H1 (cell line): ENCODE data around the gene SLC17A4. TPM values are rescaled to one million over a fixed set of nuclear protein-coding genes. Genes with fewer than 3 reads are reported as not detected.

Experiments
- CTCF ChIA-PET: fragments of 300-600 bp; sonication (Branson Sonifier 250); formaldehyde crosslinking; loops from one replicate; lab custom pipeline; 2021; ENCODE audit not compliant: partially characterized antibody; lab: Charles Lee
- POLR2A ChIA-PET: fragments of 300-600 bp; sonication (Branson Sonifier 250); formaldehyde crosslinking; loops from one replicate; lab custom pipeline; 2021; ENCODE audit warnings: inconsistent platforms; ENCODE audit not compliant: partially characterized antibody; lab: Charles Lee
- DNase-seq, 2 experiments: peaks; one replicate each; pipeline versions ENCODE4 v3.0.0 to v3.0.0-alpha.2; 2010 to 2022; ENCODE audit warnings: low spot score in 2 of 2, low read depth in 1 of 2, mixed read lengths in 1 of 2
- FAIRE-seq: peaks from 2 replicates; lab custom pipeline; 2011; peaks lifted over from hg19 to GRCh38; lab: Jason Lieb, UNC
- H2AFZ ChIP-seq: 2 replicates; pipeline ENCODE4 v1.8.1; 2012; ENCODE audit warnings: low read length, inconsistent platforms
- H2AK5ac ChIP-seq: 2 replicates; pipeline ENCODE4 v1.6.1; 2013; ENCODE audit warnings: low read depth, low read length
- H2BK120ac ChIP-seq: replicated peaks from 2 replicates; pipeline ENCODE3; 2013; ENCODE audit warnings: low read depth, low read length, inconsistent platforms
- H2BK12ac ChIP-seq: 2 replicates; pipeline ENCODE4 v1.6.1; 2013; ENCODE audit warnings: low read depth, low read length
- H2BK15ac ChIP-seq: 2 replicates; pipeline ENCODE4 v1.6.1; 2013; ENCODE audit warnings: low read length
- H2BK20ac ChIP-seq: 2 replicates; pipeline ENCODE4 v1.6.1; 2013; ENCODE audit warnings: low read length
- H2BK5ac ChIP-seq: 2 replicates; pipeline ENCODE4 v1.6.1; 2013; ENCODE audit warnings: low read depth, low read length
- H3K14ac ChIP-seq: 2 replicates; pipeline ENCODE4 v1.6.1; 2013; ENCODE audit warnings: inconsistent platforms; ENCODE audit not compliant: insufficient read length
- H3K18ac ChIP-seq: 2 replicates; pipeline ENCODE4 v1.6.1; 2013; ENCODE audit warnings: low read length; ENCODE audit errors: extremely low read depth
- H3K23ac ChIP-seq: 2 replicates; pipeline ENCODE4 v1.6.1; 2013; ENCODE audit warnings: inconsistent platforms; ENCODE audit not compliant: insufficient read length
- H3K23me2 ChIP-seq: 2 replicates; pipeline ENCODE4 v1.6.1; 2013; ENCODE audit warnings: low read depth, low read length
- H3K27ac ChIP-seq: 2 replicates; pipeline ENCODE4 v1.6.1; 2011; ENCODE audit warnings: low read depth, low read length, inconsistent platforms
- H3K27me3 ChIP-seq, 4 experiments: replicated peaks in 1 of 4; 1 replicate in 1 of 4; 2 replicates in 3 of 4; pipeline versions ENCODE4 v1.6.1 to v1.8.1; 2011 to 2013; ENCODE audit warnings: low read length in 3 of 4, mild to moderate bottlenecking in 3 of 4, inconsistent platforms in 2 of 4, mixed read lengths in 2 of 4, moderate library complexity in 1 of 4; ENCODE audit not compliant: control insufficient read depth in 3 of 4, insufficient read depth in 3 of 4; ENCODE audit errors: extremely low read depth in 1 of 4
- H3K36me3 ChIP-seq, 4 experiments: 2 replicates each; pipeline versions ENCODE4 v1.6.1 to v1.8.1; 2011 to 2013; ENCODE audit warnings: mild to moderate bottlenecking in 4 of 4, low read length in 3 of 4, moderate library complexity in 2 of 4, control low read depth in 1 of 4, inconsistent platforms in 1 of 4; ENCODE audit not compliant: insufficient read depth in 4 of 4, control insufficient read depth in 2 of 4
- H3K4ac ChIP-seq: replicated peaks from 2 replicates; pipeline ENCODE3; 2013; ENCODE audit warnings: low read length, low read depth, mixed read lengths, inconsistent platforms; ENCODE audit not compliant: insufficient read length
- H3K4me1 ChIP-seq, 4 experiments: replicated peaks in 1 of 4; 1 replicate in 1 of 4; 2 replicates in 3 of 4; pipeline versions ENCODE4 v1.6.1 to v1.8.1; 2011 to 2013; ENCODE audit warnings: low read length in 3 of 4, inconsistent platforms in 2 of 4, mixed read lengths in 1 of 4; ENCODE audit not compliant: insufficient read depth in 4 of 4, control insufficient read depth in 3 of 4
- H3K4me2 ChIP-seq, 2 experiments: 2 replicates each; pipeline versions ENCODE4 v1.6.1 to v1.8.1; 2011 to 2013; ENCODE audit warnings: low read depth in 2 of 2, low read length in 2 of 2, control low read depth in 1 of 2, inconsistent platforms in 1 of 2, mild to moderate bottlenecking in 1 of 2; ENCODE audit not compliant: insufficient read depth in 1 of 2
- H3K4me3 ChIP-seq, 4 experiments: fragments of 200-600, 300-600 bp in 1 of 4; sonication (generic), shearing (Covaris generic), sonication (Bioruptor Twin) in 1 of 4; 2 replicates each; pipeline versions ENCODE4 v1.5.1 to v1.8.1; 2011 to 2016; ENCODE audit warnings: low read length in 4 of 4, low read depth in 3 of 4, control low read depth in 2 of 4, inconsistent platforms in 2 of 4, mild to moderate bottlenecking in 2 of 4, mixed read lengths in 1 of 4, moderate library complexity in 1 of 4; ENCODE audit not compliant: insufficient read depth in 2 of 4; ENCODE audit errors: extremely low read depth in 1 of 4
- H3K56ac ChIP-seq: replicated peaks from 2 replicates; pipeline ENCODE3; 2013; ENCODE audit warnings: low read depth, mild to moderate bottlenecking, mixed read lengths, low read length, inconsistent platforms; ENCODE audit not compliant: insufficient read length
- H3K79me1 ChIP-seq: 2 replicates; pipeline ENCODE4 v1.6.1; 2013; ENCODE audit warnings: low read depth, low read length, control low read depth
- H3K79me2 ChIP-seq, 2 experiments: 2 replicates each; pipeline versions ENCODE4 v1.6.1 to v1.8.1; 2012 to 2013; ENCODE audit warnings: low read length in 2 of 2, mild to moderate bottlenecking in 2 of 2, inconsistent platforms in 1 of 2; ENCODE audit not compliant: insufficient read depth in 2 of 2, control insufficient read depth in 1 of 2
- H3K9ac ChIP-seq, 4 experiments: replicated peaks in 1 of 4; 1 replicate in 1 of 4; 2 replicates in 3 of 4; pipeline versions ENCODE4 v1.6.1 to v1.8.1; 2011 to 2013; ENCODE audit warnings: low read depth in 3 of 4, low read length in 3 of 4, control low read depth in 2 of 4, mild to moderate bottlenecking in 2 of 4, moderate library complexity in 2 of 4, inconsistent platforms in 1 of 4; ENCODE audit errors: extremely low read depth in 1 of 4
- H3K9me3 ChIP-seq, 2 experiments: 2 replicates each; pipeline versions ENCODE4 v1.6.1 to v1.8.1; 2012 to 2013; ENCODE audit warnings: mild to moderate bottlenecking in 2 of 2, moderate library complexity in 2 of 2, control low read depth in 1 of 2, inconsistent platforms in 1 of 2, low read depth in 1 of 2, low read length in 1 of 2, mixed read lengths in 1 of 2; ENCODE audit not compliant: insufficient read depth in 2 of 2
- H4K20me1 ChIP-seq, 2 experiments: replicated peaks in 1 of 2; 2 replicates each; pipeline versions ENCODE3 to v1.8.1; 2011 to 2013; ENCODE audit warnings: inconsistent platforms in 2 of 2, low read length in 2 of 2, mild to moderate bottlenecking in 1 of 2; ENCODE audit not compliant: insufficient read depth in 2 of 2, control insufficient read depth in 1 of 2
- H4K5ac ChIP-seq: 2 replicates; pipeline ENCODE4 v1.6.1; 2013; ENCODE audit warnings: low read length, low read depth, mixed read lengths, inconsistent platforms; ENCODE audit not compliant: insufficient read length
- H4K8ac ChIP-seq: 2 replicates; pipeline ENCODE4 v1.8.0; 2013; ENCODE audit warnings: mild to moderate bottlenecking, moderate library complexity, low read length, inconsistent platforms; ENCODE audit not compliant: insufficient read depth; ENCODE audit errors: extremely low read depth
- H4K91ac ChIP-seq: replicated peaks from 2 replicates; pipeline ENCODE3; 2013; ENCODE audit warnings: low read length, mixed read lengths, inconsistent platforms; ENCODE audit not compliant: insufficient read length
- CTBP2 ChIP-seq: IDR thresholded peaks from 2 replicates; pipeline ENCODE4 v1.7.0; 2011; ENCODE audit warnings: borderline replicate concordance, mild to moderate bottlenecking, moderate library complexity, mixed read lengths, low read length; ENCODE audit not compliant: insufficient read depth, insufficient read length
- CTCF ChIP-seq, 3 experiments: IDR thresholded peaks; 1 replicate in 2 of 3; 2 replicates in 1 of 3; pipeline versions ENCODE4 v1.5.1 to v1.6.1; 2011; ENCODE audit warnings: low read length in 3 of 3, mild to moderate bottlenecking in 3 of 3, inconsistent platforms in 2 of 3, low read depth in 1 of 3, moderate library complexity in 1 of 3; ENCODE audit not compliant: insufficient read depth in 1 of 3; ENCODE audit errors: control extremely low read depth in 1 of 3
- EP300 ChIP-seq, 2 experiments: IDR thresholded peaks; 1 replicate in 1 of 2; 2 replicates in 1 of 2; pipeline ENCODE4 v1.6.1; 2011 to 2012; ENCODE audit warnings: low read depth in 2 of 2, low read length in 2 of 2, mild to moderate bottlenecking in 2 of 2, borderline replicate concordance in 1 of 2, inconsistent platforms in 1 of 2, moderate library complexity in 1 of 2
- KDM1A ChIP-seq: fragments of 200-600, 300-600 bp; sonication (generic); IDR thresholded peaks from 2 replicates; pipeline ENCODE4 v1.7.1; 2016; ENCODE audit warnings: mild to moderate bottlenecking, low read length, borderline replicate concordance
- SP4 ChIP-seq: IDR thresholded peaks from 2 replicates; pipeline ENCODE4 v1.6.1; 2012; ENCODE audit warnings: low read length, inconsistent platforms
- WGBS, 2 experiments: shearing (Covaris generic) in 1 of 2; methylation state at CpG; one replicate each; pipeline versions ENCODE4 v1.1.6 to v1.1.7; 2013 to 2015; ENCODE audit warnings: low lambda C conversion rate in 2 of 2, mixed read lengths in 2 of 2, inconsistent platforms in 1 of 2, low coverage in 1 of 2, missing lambda C conversion rate in 1 of 2; ENCODE audit not compliant: insufficient replicate concordance in 2 of 2, insufficient coverage in 1 of 2, insufficient read length in 1 of 2; ENCODE audit errors: extremely low coverage in 1 of 2, missing lambda C conversion rate in 1 of 2; 5-methylcytosine and 5-hydroxymethylcytosine counted together
- polyA plus RNA-seq, 7 experiments: library from polyadenylated mRNA; depleted of rRNA in 3 of 7; stranded (reverse) in 5 of 7; unstranded in 2 of 7; fragments of >200 nt in 5 of 7; fragments of 200-250 nt in 2 of 7; gene quantifications; 1 replicate in 5 of 7; 2 replicates in 1 of 7; 4 replicates in 1 of 7; pipeline versions ENCODE4 v1.2.1 to v1.2.3, GENCODE V29; 2011 to 2013; ENCODE audit warnings: missing spikeins in 2 of 7, mixed read lengths in 2 of 7
- total RNA-seq: library from RNA; stranded (reverse); fragmentation: NEBNext Ultra II Directional; extraction: Animal tissue kit (Norgen Biotek cat#: 25700); gene quantifications from 2 replicates; pipeline ENCODE4 v1.2.1, GENCODE V29; 2021
- TF ChIP-seq, protein P1 (sequence below): IDR thresholded peaks from 2 replicates; pipeline ENCODE4 v1.6.1; 2012; ENCODE audit warnings: low read length, inconsistent platforms
- TF ChIP-seq, protein P2 (sequence below): IDR thresholded peaks from 2 replicates; pipeline ENCODE4 v1.6.1; 2012; ENCODE audit warnings: inconsistent platforms

Gene SLC17A4
- total and polyA plus RNA-seq, 2 of the 8 experiments (the other 6 are each of a cell fraction or from before 2014, with no cell fraction given): not detected

DNA sequence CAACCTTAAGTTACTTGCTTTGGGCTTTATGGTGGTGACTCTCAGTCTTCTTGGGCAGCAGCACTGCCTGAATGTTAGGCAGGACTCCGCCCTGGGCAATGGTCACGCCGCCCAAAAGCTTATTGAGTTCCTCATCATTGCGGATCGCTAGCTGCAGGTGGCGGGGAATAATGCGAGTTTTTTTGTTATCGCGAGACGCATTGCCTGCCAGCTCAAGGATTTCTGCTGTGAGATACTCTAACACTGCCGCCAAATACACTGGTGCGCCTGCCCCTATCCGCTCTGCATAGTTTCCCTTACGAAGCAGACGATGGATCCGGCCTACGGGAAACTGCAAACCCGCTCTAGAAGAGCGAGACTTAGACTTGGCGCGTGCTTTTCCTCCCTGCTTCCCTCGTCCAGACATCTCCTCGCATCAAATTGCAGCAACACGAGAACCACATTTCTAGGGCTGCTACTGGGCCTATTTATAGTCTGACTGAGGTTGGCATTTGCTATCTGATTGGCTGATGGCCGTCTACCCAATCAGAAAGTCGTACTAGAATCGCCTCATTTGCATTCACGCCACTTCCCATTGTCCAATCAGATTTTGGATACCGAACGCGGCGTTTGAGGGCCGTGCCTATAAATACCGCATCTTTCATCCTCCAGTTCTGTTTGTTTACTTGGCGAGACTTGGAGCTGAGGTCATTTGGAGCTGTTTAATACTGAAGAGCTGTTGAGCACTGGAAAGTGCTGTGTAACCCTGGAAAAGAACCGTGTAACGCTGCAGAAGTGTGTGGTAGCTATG is 28.2 kb upstream of the SLC17A4 start:
- H3K36me3 ChIP-seq: no peaks in the 10 kb centered on the region
- no peak overlapping the region for H3K4me3 ChIP-seq
- H2BK20ac ChIP-seq: no peak overlapping the region
- H2BK5ac ChIP-seq: no peak overlapping the region
- H2AFZ ChIP-seq: no peak overlapping the region; the same call in 1 of the 2 replicates
- H2AK5ac ChIP-seq: no peak overlapping the region
- H3K27ac ChIP-seq: no peak overlapping the region
- no peaks in the 10 kb centered on the region for H3K27me3 ChIP-seq
- no peak overlapping the region for H2BK12ac ChIP-seq
- H3K23me2 ChIP-seq: no peaks in the 10 kb centered on the region
- no peaks in the 10 kb centered on the region for H3K9me3 ChIP-seq
- H3K14ac ChIP-seq: no peak overlapping the region
- no peak overlapping the region; the same call in 1 of the 2 replicates for H4K8ac ChIP-seq
- WGBS, 2 experiments: 89% methylated on average over 37 of the region's 37 CpGs; no CpG with 5 or more reads in 1 of the 2 experiments
- no peaks in the 10 kb centered on the region for H3K79me2 ChIP-seq
- no peak overlapping the region for H4K5ac ChIP-seq
- POLR2A ChIA-PET: no interaction called here
- no peak for DNase-seq
- H3K56ac ChIP-seq: no peak overlapping the region
- H2BK120ac ChIP-seq: no peak overlapping the region
- no peak overlapping the region for H3K18ac ChIP-seq
- no peaks in the 10 kb centered on the region for H4K20me1 ChIP-seq
- no peak overlapping the region for H2BK15ac ChIP-seq
- H3K9ac ChIP-seq: no peak overlapping the region
- no peak overlapping the region for H4K91ac ChIP-seq
- no peaks in the 10 kb centered on the region for H3K4me1 ChIP-seq
- no peak overlapping the region for H3K4me2 ChIP-seq
- no peaks in the 10 kb centered on the region for H3K79me1 ChIP-seq
- CTCF ChIA-PET: interaction anchor here (0.6 to 2.1 kb wide), 5 partner anchors 8 to 1624 kb away, joined by 3 to 12 read pairs (median 3); no protein-coding TSS in a partner anchor
- FAIRE-seq: no peak
- H3K23ac ChIP-seq: no peak overlapping the region
- no peak overlapping the region for H3K4ac ChIP-seq
- TF ChIP-seq CTBP2: no peak
- TF ChIP-seq KDM1A: no peak
- TF ChIP-seq, protein P1, sequence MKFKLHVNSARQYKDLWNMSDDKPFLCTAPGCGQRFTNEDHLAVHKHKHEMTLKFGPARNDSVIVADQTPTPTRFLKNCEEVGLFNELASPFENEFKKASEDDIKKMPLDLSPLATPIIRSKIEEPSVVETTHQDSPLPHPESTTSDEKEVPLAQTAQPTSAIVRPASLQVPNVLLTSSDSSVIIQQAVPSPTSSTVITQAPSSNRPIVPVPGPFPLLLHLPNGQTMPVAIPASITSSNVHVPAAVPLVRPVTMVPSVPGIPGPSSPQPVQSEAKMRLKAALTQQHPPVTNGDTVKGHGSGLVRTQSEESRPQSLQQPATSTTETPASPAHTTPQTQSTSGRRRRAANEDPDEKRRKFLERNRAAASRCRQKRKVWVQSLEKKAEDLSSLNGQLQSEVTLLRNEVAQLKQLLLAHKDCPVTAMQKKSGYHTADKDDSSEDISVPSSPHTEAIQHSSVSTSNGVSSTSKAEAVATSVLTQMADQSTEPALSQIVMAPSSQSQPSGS: no peak
- TF ChIP-seq, protein P2, sequence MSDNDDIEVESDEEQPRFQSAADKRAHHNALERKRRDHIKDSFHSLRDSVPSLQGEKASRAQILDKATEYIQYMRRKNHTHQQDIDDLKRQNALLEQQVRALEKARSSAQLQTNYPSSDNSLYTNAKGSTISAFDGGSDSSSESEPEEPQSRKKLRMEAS: no peak
- TF ChIP-seq SP4: no peak
- TF ChIP-seq CTCF (IDR thresholded peaks at IDR 0.05; ENCODE audit: control extremely low read depth in 1 of 3, insufficient read depth in 1 of 3, low read depth in 1 of 3, low read length in 3 of 3): no peak
- no peak for TF ChIP-seq EP300 (IDR thresholded peaks at IDR 0.05; ENCODE audit: borderline replicate concordance in 1 of 2, low read depth in 2 of 2, low read length in 2 of 2)
